ENCODE results near the gene MTG1.

The MTG1 gene

GRCh38 chr10:133394801-133395221, 854 bp downstream of the MTG1 start:
- DNase-seq (ENCODE audit: low read depth), result no peak
- peak overlapping the region; percentile 74 for H3K4me3 ChIP-seq (replicated peaks; ENCODE audit: low read depth, low read length)
- TF ChIP-seq, protein P1, sequence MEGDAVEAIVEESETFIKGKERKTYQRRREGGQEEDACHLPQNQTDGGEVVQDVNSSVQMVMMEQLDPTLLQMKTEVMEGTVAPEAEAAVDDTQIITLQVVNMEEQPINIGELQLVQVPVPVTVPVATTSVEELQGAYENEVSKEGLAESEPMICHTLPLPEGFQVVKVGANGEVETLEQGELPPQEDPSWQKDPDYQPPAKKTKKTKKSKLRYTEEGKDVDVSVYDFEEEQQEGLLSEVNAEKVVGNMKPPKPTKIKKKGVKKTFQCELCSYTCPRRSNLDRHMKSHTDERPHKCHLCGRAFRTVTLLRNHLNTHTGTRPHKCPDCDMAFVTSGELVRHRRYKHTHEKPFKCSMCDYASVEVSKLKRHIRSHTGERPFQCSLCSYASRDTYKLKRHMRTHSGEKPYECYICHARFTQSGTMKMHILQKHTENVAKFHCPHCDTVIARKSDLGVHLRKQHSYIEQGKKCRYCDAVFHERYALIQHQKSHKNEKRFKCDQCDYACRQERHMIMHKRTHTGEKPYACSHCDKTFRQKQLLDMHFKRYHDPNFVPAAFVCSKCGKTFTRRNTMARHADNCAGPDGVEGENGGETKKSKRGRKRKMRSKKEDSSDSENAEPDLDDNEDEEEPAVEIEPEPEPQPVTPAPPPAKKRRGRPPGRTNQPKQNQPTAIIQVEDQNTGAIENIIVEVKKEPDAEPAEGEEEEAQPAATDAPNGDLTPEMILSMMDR (IDR thresholded peaks at IDR 0.05; ENCODE audit: low read length, missing control alignments), result no peak

- H3K4me3 ChIP-seq (replicated peaks; ENCODE audit: low read depth, low read length), result no peak overlapping the region
- TF ChIP-seq, protein P1 (IDR thresholded peaks at IDR 0.05; ENCODE audit: low read length, missing control alignments), result no peak
- no peak for DNase-seq (ENCODE audit: low read depth)
Measured at GRCh38 chr10:133396035-133396624, 2.2 kb downstream of the MTG1 start.

- DNase-seq (ENCODE audit: low read depth), result no peak
- no peak overlapping the region for H3K4me3 ChIP-seq (replicated peaks; ENCODE audit: low read depth, low read length)
- TF ChIP-seq, protein P1 (IDR thresholded peaks at IDR 0.05; ENCODE audit: low read length, missing control alignments), result no peak
Measured at GRCh38 chr10:133397938-133398337, 4.0 kb downstream of the MTG1 start.

DNA sequence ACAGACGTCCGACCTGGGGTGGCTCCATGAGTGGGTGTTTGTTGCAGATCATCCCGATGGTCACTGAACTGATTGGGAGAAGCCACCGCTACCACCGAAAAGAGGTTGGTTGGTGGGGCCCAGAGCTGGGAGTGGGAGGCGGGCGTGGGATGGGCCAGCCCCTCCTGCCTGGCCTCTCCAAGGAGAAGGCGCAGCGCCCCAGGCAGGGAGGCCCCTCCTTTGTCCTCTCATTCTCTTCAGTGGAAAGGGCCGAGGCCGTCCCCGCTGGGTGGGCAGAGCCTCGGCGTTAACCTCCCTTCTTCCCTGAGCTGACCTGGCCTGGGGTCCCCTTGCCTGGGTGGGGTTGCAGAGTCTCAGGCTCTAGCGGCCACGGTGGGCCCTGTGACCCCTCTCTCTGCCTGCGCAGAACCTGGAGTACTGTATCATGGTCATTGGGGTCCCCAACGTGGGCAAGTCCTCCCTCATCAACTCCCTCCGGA, 5.2 kb downstream of the MTG1 start:
- TF ChIP-seq, protein P1 (IDR thresholded peaks at IDR 0.05; ENCODE audit: low read length, missing control alignments), result no peak
- DNase-seq (ENCODE audit: low read depth), result no peak
- no peak overlapping the region for H3K4me3 ChIP-seq (replicated peaks; ENCODE audit: low read depth, low read length)

DNA sequence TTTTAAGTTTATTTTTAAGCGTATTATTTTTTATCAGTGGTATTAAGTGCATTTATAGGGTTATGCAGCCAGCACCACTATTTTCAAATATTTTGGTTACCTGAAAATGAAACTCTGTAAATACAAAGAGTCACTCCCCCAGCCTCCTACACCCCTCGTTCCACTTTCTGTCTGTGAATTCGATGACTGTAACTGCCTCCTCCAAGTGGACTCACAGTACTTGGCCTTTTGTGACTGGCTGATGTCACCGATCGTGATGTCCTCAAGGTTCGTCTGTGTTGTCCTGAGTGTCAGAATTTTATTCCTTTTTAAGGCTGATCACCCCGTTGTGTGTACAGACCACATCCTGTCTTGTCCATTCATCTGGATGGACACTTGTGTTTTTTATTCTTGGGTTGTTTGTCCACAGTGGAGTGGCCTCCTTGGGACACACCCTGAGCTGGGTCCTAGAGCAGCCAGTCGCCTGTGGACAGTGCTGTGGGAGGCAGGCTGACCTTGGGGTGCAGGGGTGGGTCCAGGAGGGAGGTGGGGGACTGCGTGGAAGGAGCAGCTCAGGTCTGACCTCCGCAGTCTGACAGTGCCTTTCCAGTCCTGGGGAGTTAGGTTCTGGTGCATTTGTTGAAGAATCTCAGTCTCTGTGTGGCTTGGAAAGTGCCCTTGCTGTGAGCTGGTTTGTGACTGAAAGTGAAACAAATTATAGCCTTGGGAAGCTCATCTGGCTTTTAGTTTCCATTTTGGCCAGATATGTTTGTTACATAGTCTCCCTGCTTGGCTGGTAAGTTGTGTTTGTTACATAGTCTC, 6.9 kb downstream of the MTG1 start:
- no peak for DNase-seq (ENCODE audit: low read depth)
- TF ChIP-seq, protein P1 (IDR thresholded peaks at IDR 0.05; ENCODE audit: low read length, missing control alignments), result no peak
- no peak overlapping the region for H3K4me3 ChIP-seq (replicated peaks; ENCODE audit: low read depth, low read length)

GRCh38 chr10:133401500-133401899, 7.5 kb downstream of the MTG1 start:
- DNase-seq (ENCODE audit: low read depth), result no peak
- TF ChIP-seq, protein P1 (IDR thresholded peaks at IDR 0.05; ENCODE audit: low read length, missing control alignments), result no peak
- H3K4me3 ChIP-seq (replicated peaks; ENCODE audit: low read depth, low read length), result no peak overlapping the region

All from fibroblast of pulmonary artery (primary cell).